ENCODE data around the gene RGR.
A peak's percentile ranks its signal among the peaks of the same experiment; 100 is the strongest.

The RGR gene

GRCh38 chr10:84232376-84232775 is 12.5 kb upstream of the RGR start:
- no peak overlapping the region for H3K4me3 ChIP-seq (ENCODE audit: low read depth, low read length)
- no peaks in the 10 kb centered on the region for H3K27me3 ChIP-seq (replicated peaks)
- DNase-seq: no peak
- in situ Hi-C loops (cut with HindIII; ENCODE audit: low pct_ligation_motif_present, low sequenced_read_pairs): no loop called here
- H3K36me3 ChIP-seq (replicated peaks): no peaks in the 10 kb centered on the region
- H3K27ac ChIP-seq: no peak overlapping the region
- TF ChIP-seq CTCF (IDR thresholded peaks at IDR 0.05; ENCODE audit: low read depth, low read length, missing control alignments): no peak

- Histone ChIP-seq H3K36me3 (replicated peaks) (no peaks in the 10 kb centered on the region), H3K4me3 (ENCODE audit: low read depth, low read length) (no peak overlapping the region), H3K27ac (no peak overlapping the region), H3K27me3 (replicated peaks) (no peaks in the 10 kb centered on the region)
- no peak for DNase-seq
- no peak for TF ChIP-seq CTCF (IDR thresholded peaks at IDR 0.05; ENCODE audit: low read depth, low read length, missing control alignments)
- in situ Hi-C loops (cut with HindIII; ENCODE audit: low pct_ligation_motif_present, low sequenced_read_pairs): no loop called here
Measured at GRCh38 chr10:84233940-84234339, 10.9 kb upstream of the RGR start.

- Histone ChIP-seq H3K4me3 (ENCODE audit: low read depth, low read length) (no peak overlapping the region), H3K27me3 (replicated peaks) (no peaks in the 10 kb centered on the region), H3K36me3 (replicated peaks) (no peaks in the 10 kb centered on the region), H3K27ac (no peak overlapping the region)
- in situ Hi-C loops (cut with HindIII; ENCODE audit: low pct_ligation_motif_present, low sequenced_read_pairs): no loop called here
- no peak for TF ChIP-seq CTCF (IDR thresholded peaks at IDR 0.05; ENCODE audit: low read depth, low read length, missing control alignments)
- DNase-seq: no peak
Measured at GRCh38 chr10:84234479-84234878, 10.4 kb upstream of the RGR start.

- no peaks in the 10 kb centered on the region for H3K27me3 ChIP-seq (replicated peaks)
- no peak overlapping the region for H3K27ac ChIP-seq
- H3K36me3 ChIP-seq (replicated peaks): no peaks in the 10 kb centered on the region
- DNase-seq: no peak
- no peak overlapping the region for H3K4me3 ChIP-seq (ENCODE audit: low read depth, low read length)
- in situ Hi-C loops (cut with HindIII; ENCODE audit: low pct_ligation_motif_present, low sequenced_read_pairs): no loop called here
- TF ChIP-seq CTCF (IDR thresholded peaks at IDR 0.05; ENCODE audit: low read depth, low read length, missing control alignments): no peak
Measured at GRCh38 chr10:84235096-84235495, 9.8 kb upstream of the RGR start.

- Histone ChIP-seq H3K4me3 (ENCODE audit: low read depth, low read length) (no peak overlapping the region), H3K27ac (no peak overlapping the region), H3K36me3 (replicated peaks) (no peaks in the 10 kb centered on the region), H3K27me3 (replicated peaks) (no peaks in the 10 kb centered on the region)
- in situ Hi-C loops (cut with HindIII; ENCODE audit: low pct_ligation_motif_present, low sequenced_read_pairs): no loop called here
- no peak for TF ChIP-seq CTCF (IDR thresholded peaks at IDR 0.05; ENCODE audit: low read depth, low read length, missing control alignments)
- no peak for DNase-seq
Measured at GRCh38 chr10:84236807-84237198, 8.1 kb upstream of the RGR start.

- in situ Hi-C loops (cut with HindIII; ENCODE audit: low pct_ligation_motif_present, low sequenced_read_pairs): no loop called here
- DNase-seq: no peak
- TF ChIP-seq CTCF (IDR thresholded peaks at IDR 0.05; ENCODE audit: low read depth, low read length, missing control alignments): peak; percentile 15
- no peak overlapping the region for H3K4me3 ChIP-seq (ENCODE audit: low read depth, low read length)
- no peak overlapping the region for H3K27ac ChIP-seq
- H3K27me3 ChIP-seq (replicated peaks): no peaks in the 10 kb centered on the region
- H3K36me3 ChIP-seq (replicated peaks): no peaks in the 10 kb centered on the region
Measured at GRCh38 chr10:84237199-84238051, 7.4 kb upstream of the RGR start.

Measured in brain microvascular endothelial cell (primary cell).